22Rv1 (cell line): ENCODE data around the gene TSPAN9.

ENCODE experiments used
- H3K27ac ChIP-seq: fragments of 450-650 bp; 2 replicates; pipeline ENCODE4 v1.5.1; 2017
- CTCF ChIP-seq: fragments of 450-650 bp; IDR thresholded peaks from 2 replicates; pipeline ENCODE4 v1.5.1; 2017; ENCODE audit warnings: mild to moderate bottlenecking
- ZFX ChIP-seq: fragments of 450-650 bp; IDR thresholded peaks from 2 replicates; pipeline ENCODE4 v1.6.1; 2017; ENCODE audit warnings: antibody characterized with exemption, borderline replicate concordance

The TSPAN9 gene

GRCh38 chr12:3086729-3087323, 9.6 kb downstream of the TSPAN9 start:
- no peak overlapping the region for H3K27ac ChIP-seq
- TF ChIP-seq ZFX (no peak), CTCF (no peak)

DNA sequence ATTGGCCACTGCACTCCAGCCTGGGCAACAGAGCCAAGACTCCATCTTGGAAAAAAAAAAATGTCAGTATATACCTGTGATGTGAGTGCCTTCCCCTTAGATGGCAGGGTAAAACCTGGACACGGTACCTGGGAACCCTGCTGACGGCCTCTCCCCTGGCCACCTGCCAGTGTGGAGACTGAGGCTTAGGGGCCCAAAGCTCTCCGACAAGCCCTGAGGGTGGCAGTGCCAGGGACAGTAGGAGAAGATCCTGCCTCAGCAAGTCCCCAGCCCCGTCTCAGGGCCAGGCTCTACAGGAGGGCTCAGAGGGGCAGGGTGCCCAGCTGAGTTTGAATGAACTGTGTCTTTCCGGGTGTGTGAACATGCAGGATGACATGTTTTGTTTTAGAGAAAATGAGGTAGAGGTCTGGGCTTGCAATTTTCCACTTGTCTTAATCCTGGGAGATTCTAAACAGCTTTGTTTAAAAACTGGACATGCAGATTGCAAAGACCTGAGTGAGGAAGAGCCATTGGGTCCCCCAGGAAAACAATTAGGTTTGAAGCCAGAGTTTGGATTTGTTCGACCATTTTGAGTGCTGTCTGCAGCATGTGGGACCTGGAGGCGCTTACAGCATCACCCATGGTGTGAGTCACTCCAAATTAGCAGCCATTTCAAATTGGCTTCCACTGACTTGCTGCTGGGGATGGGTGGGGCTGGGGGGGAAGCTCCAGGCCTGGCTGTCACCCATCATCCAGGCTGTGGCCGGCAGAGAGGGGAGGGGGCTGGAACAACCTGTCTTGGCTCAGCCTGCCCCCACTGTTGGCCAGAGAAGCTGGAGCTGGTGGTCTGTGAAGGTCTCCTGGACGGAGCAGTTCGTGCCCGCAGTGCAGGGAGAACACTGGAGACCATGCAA, 10.8 kb downstream of the TSPAN9 start:
- no peak for TF ChIP-seq CTCF
- no peak for TF ChIP-seq ZFX

DNA sequence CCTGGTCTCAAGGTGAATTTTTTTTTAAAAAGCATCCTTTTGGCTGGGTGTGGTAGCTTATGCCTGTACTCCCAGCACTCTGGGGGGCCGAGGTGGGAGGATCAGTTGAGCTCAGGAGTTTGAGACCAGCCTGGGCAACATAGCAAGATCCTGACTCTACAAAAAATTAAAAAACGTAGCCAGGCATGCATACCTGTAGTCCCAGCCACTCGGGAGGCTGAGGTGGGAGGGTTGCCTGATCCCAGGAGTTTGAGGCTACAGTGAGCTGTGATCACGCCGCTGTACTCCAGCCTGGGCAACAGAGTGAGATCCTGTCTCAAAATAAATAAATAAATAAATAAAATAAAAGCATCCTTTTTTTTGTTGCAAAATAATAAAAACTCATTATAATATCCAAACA, 12.4 kb downstream of the TSPAN9 start:
- TF ChIP-seq ZFX (no peak), CTCF (no peak)
- no peak overlapping the region for H3K27ac ChIP-seq

More for the DNA sequence above, 10.8 kb downstream of the TSPAN9 start:
- no peak overlapping the region for H3K27ac ChIP-seq

- no peak overlapping the region for H3K27ac ChIP-seq
- TF ChIP-seq CTCF, result no peak
- no peak for TF ChIP-seq ZFX
Observed at GRCh38 chr12:3090240-3091037, 13.3 kb downstream of the TSPAN9 start.

- H3K27ac ChIP-seq, result no peak overlapping the region
- TF ChIP-seq ZFX (no peak), CTCF (no peak)
Observed at GRCh38 chr12:3091038-3091319, 13.8 kb downstream of the TSPAN9 start.

DNA sequence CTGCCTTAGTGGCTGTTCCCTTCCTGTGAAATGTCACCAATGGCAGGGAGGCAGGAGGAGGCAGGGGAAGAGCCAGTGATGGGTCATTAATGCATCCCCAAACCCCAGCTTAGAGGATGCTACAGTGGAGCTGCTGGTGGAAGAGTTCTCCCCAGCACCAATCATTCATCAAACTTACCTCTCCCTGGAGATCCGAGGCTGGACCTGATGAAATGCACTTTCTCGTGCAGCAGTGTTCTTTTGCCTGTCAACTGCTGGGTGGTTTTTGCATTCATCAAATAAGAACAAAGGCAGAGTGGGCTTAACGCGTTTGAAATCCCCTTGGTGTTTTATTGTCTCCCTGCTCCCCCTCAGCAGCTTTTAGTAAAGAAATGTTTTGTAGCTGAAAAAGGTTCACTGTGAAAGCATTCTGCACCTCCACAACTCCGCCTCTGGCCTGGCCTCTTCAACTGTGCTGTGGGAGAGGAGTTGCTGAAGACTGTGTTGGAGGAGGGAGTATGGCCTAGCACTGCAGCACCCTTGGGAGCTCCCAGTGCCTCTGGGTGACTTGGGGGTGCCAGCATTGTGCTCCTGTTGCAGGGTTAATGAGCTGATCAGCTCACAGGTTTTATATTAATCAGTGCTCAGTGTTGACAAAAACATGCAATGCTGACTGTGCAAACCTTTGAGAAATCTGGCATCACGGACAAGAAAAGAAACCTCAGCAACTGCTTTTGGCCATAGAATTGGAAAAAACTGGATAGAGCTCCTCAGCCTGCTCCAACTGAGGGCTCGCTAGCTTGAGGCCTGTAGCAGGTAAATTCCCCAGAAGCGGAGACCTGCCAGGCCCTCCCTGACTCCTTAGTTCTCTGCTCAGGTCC, 14.4 kb downstream of the TSPAN9 start:
- H3K27ac ChIP-seq, result no peak overlapping the region
- no peak for TF ChIP-seq ZFX
- no peak for TF ChIP-seq CTCF
